Thoracic aorta (tissue), 2 donors: ENCODE measurements around the gene VGLL4. TPM values are rescaled to one million over a fixed set of nuclear protein-coding genes. Genes with fewer than 3 reads are reported as not detected.

Experiments used
- ATAC-seq: fragments of 150-250 bp; one replicate; pipeline ENCODE4 v1.8.0; 2017; ENCODE audit warnings: low read depth; ENCODE audit not compliant: insufficient number of reproducible peaks, low FRiP score
- DNase-seq: peaks from one replicate; pipeline ENCODE4 v3.0.0-alpha.2; 2020; ENCODE audit warnings: low spot score
- H3K27ac ChIP-seq, 2 donors: fragments of 200-600 bp; sonication (generic); 1 replicate in 1 of 2; 2 replicates in 1 of 2; pipeline ENCODE4 v1.5.1; 2016; ENCODE audit warnings: mild to moderate bottlenecking in 2 of 2, moderate library complexity in 2 of 2
- H3K27me3 ChIP-seq: fragments of 200-600 bp; sonication (generic); replicated peaks from 2 replicates; pipeline ENCODE4 v1.6.0; 2016; ENCODE audit warnings: mild to moderate bottlenecking; ENCODE audit not compliant: insufficient read depth
- H3K36me3 ChIP-seq: fragments of 200-600 bp; sonication (generic); one replicate; pipeline ENCODE4 v1.5.1; 2016
- H3K4me1 ChIP-seq, 2 donors: fragments of 200-600 bp; sonication (generic); 1 replicate in 1 of 2; 2 replicates in 1 of 2; pipeline versions ENCODE4 v1.5.1 to v1.6.0; 2016; ENCODE audit warnings: low read depth in 2 of 2, mild to moderate bottlenecking in 1 of 2; ENCODE audit not compliant: control insufficient read depth in 1 of 2
- H3K4me3 ChIP-seq: fragments of 200-600 bp; sonication (generic); 2 replicates; pipeline ENCODE4 v1.5.1; 2016; ENCODE audit warnings: mild to moderate bottlenecking
- H3K9me3 ChIP-seq: fragments of 200-600 bp; sonication (generic); 2 replicates; pipeline ENCODE4 v1.5.1; 2016
- total RNA-seq, 2 donors: library from RNA; depleted of rRNA; stranded (reverse); fragments of >200 nt; gene quantifications; one replicate each; pipeline versions ENCODE4 v1.1.0 to v1.2.3, GENCODE V29; 2016
- TF ChIP-seq, protein P1 (sequence below): fragments of 200-600 bp; sonication (generic); IDR thresholded peaks from one replicate; pipeline ENCODE4 v1.5.1; 2019; ENCODE audit warnings: antibody characterized with exemption

Gene VGLL4
- total RNA-seq, 2 donors from 2014 or later: 113 to 114 TPM

DNA sequence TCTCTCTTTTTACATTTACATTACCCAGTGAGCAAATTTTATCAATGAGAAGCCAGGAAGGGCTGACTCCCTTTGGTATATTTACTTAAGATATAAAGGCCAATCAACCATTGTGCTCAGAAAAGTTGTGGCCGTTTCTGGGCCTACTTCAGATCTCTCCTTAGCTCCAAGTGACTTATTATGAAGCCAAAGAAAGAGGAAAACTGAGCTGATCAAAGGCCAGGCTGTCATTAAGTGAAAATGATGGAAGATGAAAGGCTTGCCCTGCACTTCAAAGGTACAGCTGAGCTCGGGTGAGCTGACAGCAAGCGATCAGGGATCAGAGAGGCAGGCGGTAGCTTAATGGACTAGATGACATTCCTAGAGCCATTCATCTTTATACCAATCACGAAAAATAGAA is 24.8 kb downstream of the VGLL4 start:
- Histone ChIP-seq H3K4me1 (peaks cover 30 to 48% of the 10 kb centered on the region in 2 donors), H3K27ac (no peak overlapping the region), H3K9me3 (no peaks in the 10 kb centered on the region), H3K36me3 (no peaks in the 10 kb centered on the region), H3K4me3 (no peak overlapping the region), H3K27me3 (no peaks in the 10 kb centered on the region)
- TF ChIP-seq, protein P1, sequence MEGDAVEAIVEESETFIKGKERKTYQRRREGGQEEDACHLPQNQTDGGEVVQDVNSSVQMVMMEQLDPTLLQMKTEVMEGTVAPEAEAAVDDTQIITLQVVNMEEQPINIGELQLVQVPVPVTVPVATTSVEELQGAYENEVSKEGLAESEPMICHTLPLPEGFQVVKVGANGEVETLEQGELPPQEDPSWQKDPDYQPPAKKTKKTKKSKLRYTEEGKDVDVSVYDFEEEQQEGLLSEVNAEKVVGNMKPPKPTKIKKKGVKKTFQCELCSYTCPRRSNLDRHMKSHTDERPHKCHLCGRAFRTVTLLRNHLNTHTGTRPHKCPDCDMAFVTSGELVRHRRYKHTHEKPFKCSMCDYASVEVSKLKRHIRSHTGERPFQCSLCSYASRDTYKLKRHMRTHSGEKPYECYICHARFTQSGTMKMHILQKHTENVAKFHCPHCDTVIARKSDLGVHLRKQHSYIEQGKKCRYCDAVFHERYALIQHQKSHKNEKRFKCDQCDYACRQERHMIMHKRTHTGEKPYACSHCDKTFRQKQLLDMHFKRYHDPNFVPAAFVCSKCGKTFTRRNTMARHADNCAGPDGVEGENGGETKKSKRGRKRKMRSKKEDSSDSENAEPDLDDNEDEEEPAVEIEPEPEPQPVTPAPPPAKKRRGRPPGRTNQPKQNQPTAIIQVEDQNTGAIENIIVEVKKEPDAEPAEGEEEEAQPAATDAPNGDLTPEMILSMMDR: no peak
- ATAC-seq (no peak), DNase-seq (no peak)

DNA sequence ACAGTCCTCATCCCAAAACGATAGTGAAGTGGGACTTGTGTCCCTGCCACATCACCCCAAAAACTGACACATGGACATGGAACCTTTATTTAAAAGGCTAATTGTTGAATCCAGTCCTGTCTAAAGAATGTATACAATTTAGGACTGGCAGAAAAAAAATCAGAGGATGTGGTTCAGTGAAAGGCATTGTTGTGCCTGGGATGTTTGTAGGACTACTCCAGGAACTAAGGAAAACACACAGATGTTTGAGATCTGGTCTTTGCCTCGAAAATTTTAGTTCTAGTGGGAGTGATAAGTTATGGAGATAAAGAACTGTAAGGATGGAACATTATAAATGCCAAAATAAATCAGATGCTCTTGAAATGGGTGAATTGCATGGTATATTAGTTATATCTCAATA is 27.2 kb downstream of the VGLL4 start:
- no peak overlapping the region for H3K4me3 ChIP-seq
- TF ChIP-seq, protein P1: no peak
- H3K4me1 ChIP-seq: peaks cover 27 to 66% of the 10 kb centered on the region in 2 donors
- no peaks in the 10 kb centered on the region for H3K27me3 ChIP-seq
- ATAC-seq: no peak
- no peak for DNase-seq
- no peaks in the 10 kb centered on the region for H3K9me3 ChIP-seq
- H3K27ac ChIP-seq: no peak overlapping the region
- no peaks in the 10 kb centered on the region for H3K36me3 ChIP-seq

DNA sequence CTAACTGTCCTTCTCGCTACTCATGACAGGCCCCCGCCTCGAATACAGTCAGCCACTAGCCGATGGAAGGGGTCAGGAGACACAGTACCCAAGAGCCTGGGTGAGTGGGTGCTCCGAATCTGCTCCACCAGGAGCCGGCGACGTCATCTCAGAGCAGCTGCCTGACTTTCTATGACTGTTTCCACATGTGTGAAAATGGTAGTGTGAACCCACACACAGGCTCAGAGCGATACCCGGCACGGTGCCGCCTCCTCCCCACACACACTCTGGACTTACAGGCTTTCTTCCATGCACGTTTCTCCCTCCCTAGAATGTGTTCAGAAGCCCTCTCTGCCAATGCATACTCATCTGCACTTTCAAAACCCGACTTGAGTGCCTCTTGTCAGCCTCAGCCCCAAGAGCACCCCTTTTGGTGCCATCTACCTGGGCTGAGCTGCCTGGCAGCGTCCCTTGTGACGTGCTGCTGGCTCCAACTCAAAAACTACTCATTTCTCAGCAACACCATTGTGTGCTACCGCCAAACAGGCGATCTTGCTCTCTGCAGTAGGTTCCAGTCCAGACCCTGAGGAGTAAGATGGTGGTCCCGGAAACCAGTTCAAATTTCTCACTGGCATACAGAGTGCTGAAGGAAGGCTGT is 29.7 kb downstream of the VGLL4 start:
- Histone ChIP-seq H3K4me3 (no peak overlapping the region), H3K4me1 (peaks cover 18 to 77% of the 10 kb centered on the region in 2 donors), H3K27me3 (no peaks in the 10 kb centered on the region), H3K9me3 (no peaks in the 10 kb centered on the region), H3K27ac (no peak overlapping the region), H3K36me3 (no peaks in the 10 kb centered on the region)
- ATAC-seq: no peak
- DNase-seq: no peak
- TF ChIP-seq, protein P1: no peak

GRCh38 chr3:11613319-11613718 is 30.4 kb downstream of the VGLL4 start:
- H3K9me3 ChIP-seq: no peaks in the 10 kb centered on the region
- H3K36me3 ChIP-seq: no peaks in the 10 kb centered on the region
- H3K27ac ChIP-seq: no peak overlapping the region
- TF ChIP-seq, protein P1: no peak
- DNase-seq: no peak
- H3K4me1 ChIP-seq: peaks cover 15 to 79% of the 10 kb centered on the region in 2 donors
- no peak overlapping the region for H3K4me3 ChIP-seq
- ATAC-seq: no peak
- no peaks in the 10 kb centered on the region for H3K27me3 ChIP-seq

GRCh38 chr3:11612515-11613188 is 31.1 kb downstream of the VGLL4 start:
- no peak overlapping the region for H3K4me3 ChIP-seq
- no peak overlapping the region for H3K27ac ChIP-seq
- H3K36me3 ChIP-seq: no peaks in the 10 kb centered on the region
- TF ChIP-seq, protein P1: no peak
- no peaks in the 10 kb centered on the region for H3K9me3 ChIP-seq
- peaks cover 22 to 84% of the 10 kb centered on the region in 2 donors for H3K4me1 ChIP-seq
- no peak for DNase-seq
- ATAC-seq: no peak
- H3K27me3 ChIP-seq: no peaks in the 10 kb centered on the region
